DND-41 (cell line): Measurements from ENCODE around the gene TFIP11.

Source experiments
- ATAC-seq: fragments of 200-7000 bp; cut with Tn5 transposase; 3 replicates; pipeline ENCODE4 v1.9.1; 2021; ENCODE audit warnings: low read depth; ENCODE audit not compliant: insufficient read depth
- DNase-seq: peaks from one replicate; pipeline ENCODE4 v3.0.0-alpha.2; 2020
- H2AFZ ChIP-seq: 2 replicates; pipeline ENCODE4 v1.6.0; 2012; ENCODE audit warnings: low read depth, low read length
- H3K27ac ChIP-seq: 2 replicates; pipeline ENCODE4 v1.5.1; 2012; ENCODE audit warnings: low read length, inconsistent platforms
- H3K27me3 ChIP-seq: fragments of 200-600 bp; sonication (generic); 2 replicates; pipeline ENCODE4 v1.6.0; 2012; ENCODE audit warnings: low read length, mild to moderate bottlenecking, inconsistent platforms; ENCODE audit not compliant: insufficient read depth, poor library complexity
- H3K36me3 ChIP-seq: 2 replicates; pipeline ENCODE4 v1.5.1; 2012; ENCODE audit warnings: low read length, inconsistent platforms; ENCODE audit not compliant: insufficient read depth
- H3K4me1 ChIP-seq: 2 replicates; pipeline ENCODE4 v1.5.1; 2012; ENCODE audit warnings: mild to moderate bottlenecking, low read length; ENCODE audit not compliant: insufficient read depth
- H3K4me2 ChIP-seq: 2 replicates; pipeline ENCODE4 v1.6.0; 2012; ENCODE audit warnings: mild to moderate bottlenecking, moderate library complexity, low read length, inconsistent platforms; ENCODE audit not compliant: insufficient read depth
- H3K4me3 ChIP-seq, 2 experiments: fragments of 200-600 bp in 1 of 2; shearing (Covaris generic) in 1 of 2; 2 replicates each; pipeline ENCODE4 v1.5.1; 2012 to 2016; ENCODE audit warnings: inconsistent platforms in 2 of 2, low read length in 2 of 2, mild to moderate bottlenecking in 2 of 2, low read depth in 1 of 2, moderate library complexity in 1 of 2
- H3K79me2 ChIP-seq: 2 replicates; pipeline ENCODE4 v1.6.0; 2012; ENCODE audit warnings: low read length, inconsistent platforms; ENCODE audit not compliant: insufficient read depth
- H3K9ac ChIP-seq: 2 replicates; pipeline ENCODE4 v1.6.0; 2012; ENCODE audit warnings: low read depth, mild to moderate bottlenecking, inconsistent platforms, low read length, moderate library complexity
- H3K9me3 ChIP-seq: 2 replicates; pipeline ENCODE4 v1.5.1; 2012; ENCODE audit warnings: low read length, moderate library complexity, mild to moderate bottlenecking, inconsistent platforms; ENCODE audit not compliant: insufficient read depth, severe bottlenecking
- H4K20me1 ChIP-seq: 2 replicates; pipeline ENCODE4 v1.6.0; 2012; ENCODE audit warnings: low read length; ENCODE audit not compliant: insufficient read depth
- EZH2 ChIP-seq: IDR thresholded peaks from 3 replicates; pipeline ENCODE4 v1.6.1; 2012; ENCODE audit warnings: borderline replicate concordance, low read depth, mild to moderate bottlenecking, moderate library complexity, low read length, inconsistent platforms; ENCODE audit not compliant: severe bottlenecking
- TF ChIP-seq, protein P1 (sequence below): IDR thresholded peaks from 2 replicates; pipeline ENCODE4 v1.5.1; 2012; ENCODE audit warnings: borderline replicate concordance, low read length, moderate library complexity, mild to moderate bottlenecking; ENCODE audit not compliant: poor library complexity, severe bottlenecking; ENCODE audit errors: extremely low read depth

Gene TFIP11

DNA sequence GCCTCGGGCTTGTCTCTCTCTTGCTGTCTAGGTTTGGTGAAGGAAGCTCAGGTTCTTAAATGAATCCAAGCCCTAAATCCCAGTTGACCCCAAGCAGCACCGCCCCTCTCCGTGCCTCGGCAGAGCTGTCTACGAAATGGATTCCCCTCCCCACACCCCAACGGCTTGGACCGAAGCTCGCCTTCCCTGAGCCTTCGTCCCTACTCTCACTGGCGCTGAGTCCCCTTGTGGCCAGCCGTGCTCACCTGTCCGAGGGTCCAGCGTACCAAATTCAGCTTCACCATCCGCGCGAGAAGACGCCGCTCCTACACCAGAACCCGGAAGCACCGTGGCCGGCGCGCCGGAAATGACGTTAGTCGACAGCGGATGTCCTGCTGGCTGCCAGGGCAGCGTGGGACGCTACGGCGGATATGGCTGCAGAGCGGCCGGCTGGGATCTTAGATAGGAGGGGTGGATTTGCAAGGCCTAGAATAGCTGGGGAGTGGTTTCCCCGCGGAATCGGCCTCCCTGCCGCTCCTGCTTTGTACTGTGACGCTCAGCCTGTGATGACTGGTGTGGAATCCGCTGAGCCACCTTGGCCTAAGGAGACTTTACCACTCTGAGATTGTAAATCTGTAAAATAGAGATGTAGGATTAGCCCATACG lies at the start of gene TFIP11:
Gene TFIP11 (minus strand): TSS at position 325 of the 645 bp plus-strand sequence. CDS start 2,201 bp downstream, outside the sequence.
- ATAC-seq, result peak; percentile 96

DNA sequence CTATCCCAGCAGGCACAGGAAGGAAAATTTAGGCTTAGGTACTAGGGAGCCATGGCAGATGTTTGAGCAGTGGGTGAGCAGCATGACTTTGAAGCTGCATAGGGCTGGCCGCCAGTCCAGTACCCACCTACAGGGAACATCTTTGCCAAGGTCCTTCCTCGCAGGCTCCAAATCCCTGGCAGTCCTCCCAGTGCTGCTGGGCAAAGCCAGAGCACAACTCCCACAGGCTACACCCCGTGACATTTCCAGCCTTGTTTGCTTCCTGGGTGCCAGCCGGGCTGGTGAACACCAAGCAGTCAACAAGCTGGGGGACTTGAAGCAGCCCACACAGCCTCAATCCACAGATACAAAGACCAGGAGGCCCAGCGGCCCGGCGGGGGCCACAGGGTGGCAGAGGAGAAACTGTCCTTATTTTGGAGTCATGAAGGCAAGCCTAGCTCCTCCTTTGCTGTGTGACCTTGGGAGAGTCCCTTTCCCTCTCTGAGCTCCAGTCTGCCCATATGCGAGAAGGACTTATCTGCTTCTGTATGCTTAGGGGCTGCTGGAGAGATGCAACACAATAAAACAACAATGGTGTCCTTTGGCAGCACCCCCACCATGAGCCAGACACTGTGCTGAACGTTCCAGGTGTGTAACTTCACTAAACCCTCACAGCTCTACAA lies 49.6 kb upstream of the TFIP11 start:
- Histone ChIP-seq H3K4me1 (no peaks in the 10 kb centered on the region), H2AFZ (no peak overlapping the region), H3K4me2 (no peak overlapping the region), H3K9ac (no peak overlapping the region), H3K4me3 (no peak overlapping the region), H3K36me3 (no peaks in the 10 kb centered on the region), H3K27me3 (no peaks in the 10 kb centered on the region), H3K79me2 (no peaks in the 10 kb centered on the region), H3K9me3 (no peaks in the 10 kb centered on the region), H3K27ac (no peak overlapping the region), H4K20me1 (peaks cover 23% of the 10 kb centered on the region)
- no peak for ATAC-seq
- no peak for TF ChIP-seq EZH2
- no peak for DNase-seq

More for the DNA sequence above, at the start of gene TFIP11:
- H3K4me1 ChIP-seq, result peaks cover 29% of the 10 kb centered on the region
- peak within 1 kb of the TSS; percentile 73 for H3K9ac ChIP-seq
- peaks cover 8% of the 10 kb centered on the region; the same call in 1 of the 2 replicates for H4K20me1 ChIP-seq
- TF ChIP-seq EZH2, result no peak
- TF ChIP-seq, protein P1, sequence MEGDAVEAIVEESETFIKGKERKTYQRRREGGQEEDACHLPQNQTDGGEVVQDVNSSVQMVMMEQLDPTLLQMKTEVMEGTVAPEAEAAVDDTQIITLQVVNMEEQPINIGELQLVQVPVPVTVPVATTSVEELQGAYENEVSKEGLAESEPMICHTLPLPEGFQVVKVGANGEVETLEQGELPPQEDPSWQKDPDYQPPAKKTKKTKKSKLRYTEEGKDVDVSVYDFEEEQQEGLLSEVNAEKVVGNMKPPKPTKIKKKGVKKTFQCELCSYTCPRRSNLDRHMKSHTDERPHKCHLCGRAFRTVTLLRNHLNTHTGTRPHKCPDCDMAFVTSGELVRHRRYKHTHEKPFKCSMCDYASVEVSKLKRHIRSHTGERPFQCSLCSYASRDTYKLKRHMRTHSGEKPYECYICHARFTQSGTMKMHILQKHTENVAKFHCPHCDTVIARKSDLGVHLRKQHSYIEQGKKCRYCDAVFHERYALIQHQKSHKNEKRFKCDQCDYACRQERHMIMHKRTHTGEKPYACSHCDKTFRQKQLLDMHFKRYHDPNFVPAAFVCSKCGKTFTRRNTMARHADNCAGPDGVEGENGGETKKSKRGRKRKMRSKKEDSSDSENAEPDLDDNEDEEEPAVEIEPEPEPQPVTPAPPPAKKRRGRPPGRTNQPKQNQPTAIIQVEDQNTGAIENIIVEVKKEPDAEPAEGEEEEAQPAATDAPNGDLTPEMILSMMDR, result no peak
- DNase-seq, result peak; percentile 89
- H3K9me3 ChIP-seq, result no peaks in the 10 kb centered on the region
- H3K27me3 ChIP-seq, result no peaks in the 10 kb centered on the region
- peaks cover 43% of the 10 kb centered on the region for H3K79me2 ChIP-seq
- H3K4me3 ChIP-seq, result peak within 1 kb of the TSS; percentile 89 to 96
- peak within 1 kb of the TSS; percentile 87 for H3K27ac ChIP-seq
- peaks cover 34% of the 10 kb centered on the region for H3K36me3 ChIP-seq
- peak within 1 kb of the TSS; percentile 90 for H2AFZ ChIP-seq
- peak within 1 kb of the TSS; percentile 100 for H3K4me2 ChIP-seq

DNA sequence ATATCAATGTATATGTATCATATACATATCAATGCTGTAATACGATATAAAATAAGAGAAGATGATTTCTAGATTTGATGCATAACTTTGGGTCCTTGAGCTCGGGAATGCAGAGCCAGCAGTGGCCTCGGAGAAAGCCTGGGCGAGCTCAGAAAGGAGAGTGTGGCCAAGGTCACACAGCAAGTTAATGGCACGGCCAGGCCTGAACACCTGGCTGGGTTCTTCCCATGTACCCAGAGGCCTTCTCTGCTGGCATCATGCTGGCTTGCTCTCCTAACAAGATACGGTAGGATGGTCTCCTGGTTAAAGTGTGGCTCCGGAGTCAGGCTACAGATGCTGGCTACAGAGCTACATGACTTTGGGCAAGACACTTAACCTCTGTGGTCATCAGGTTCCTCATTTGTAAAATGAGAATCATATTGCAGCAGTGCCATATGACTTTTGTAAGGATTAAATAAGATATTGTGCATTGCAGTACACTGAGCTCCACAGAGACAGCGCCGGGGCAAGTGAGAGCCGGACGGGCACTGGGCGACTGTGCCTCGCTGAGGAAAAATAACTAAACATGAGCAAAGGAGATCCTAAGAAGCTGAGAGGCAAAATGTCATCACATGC lies 47.8 kb upstream of the TFIP11 start:
- Histone ChIP-seq H3K4me3 (no peak overlapping the region), H3K27ac (no peak overlapping the region), H3K36me3 (no peaks in the 10 kb centered on the region), H4K20me1 (peaks cover 19% of the 10 kb centered on the region), H3K4me2 (no peak overlapping the region), H3K9me3 (no peaks in the 10 kb centered on the region), H2AFZ (no peak overlapping the region), H3K4me1 (no peaks in the 10 kb centered on the region), H3K79me2 (no peaks in the 10 kb centered on the region), H3K27me3 (no peaks in the 10 kb centered on the region), H3K9ac (no peak overlapping the region)
- no peak for TF ChIP-seq EZH2
- TF ChIP-seq, protein P1, result no peak
- no peak for ATAC-seq
- DNase-seq, result no peak
